GM12865 (cell line): ENCODE results near the gene MBD4.
A peak's percentile ranks its signal among the peaks of the same experiment; 100 is the strongest.
"Not testable (repeated sequence)": the region's sequence is repeated elsewhere in the genome, so short reads cannot be mapped to it uniquely, and the experiment has no call there.

Experiments used
- DNase-seq: peaks from one replicate; pipeline ENCODE4 v3.0.0; 2010; ENCODE audit warnings: low read depth
- H3K4me3 ChIP-seq: 2 replicates; pipeline ENCODE4 v1.5.1; 2011; ENCODE audit warnings: mild to moderate bottlenecking, low read depth, low read length, control low read depth
- CTCF ChIP-seq: IDR thresholded peaks from 2 replicates; pipeline ENCODE4 v1.5.1; 2011; ENCODE audit warnings: low read length, control low read depth, low read depth, inconsistent platforms; ENCODE audit not compliant: insufficient read depth; ENCODE audit errors: missing control alignments

Gene MBD4

GRCh38 chr3:129399895-129400357 lies 39.8 kb downstream of the MBD4 start:
- DNase-seq, result peak; percentile 58
- no peak for TF ChIP-seq CTCF

DNA sequence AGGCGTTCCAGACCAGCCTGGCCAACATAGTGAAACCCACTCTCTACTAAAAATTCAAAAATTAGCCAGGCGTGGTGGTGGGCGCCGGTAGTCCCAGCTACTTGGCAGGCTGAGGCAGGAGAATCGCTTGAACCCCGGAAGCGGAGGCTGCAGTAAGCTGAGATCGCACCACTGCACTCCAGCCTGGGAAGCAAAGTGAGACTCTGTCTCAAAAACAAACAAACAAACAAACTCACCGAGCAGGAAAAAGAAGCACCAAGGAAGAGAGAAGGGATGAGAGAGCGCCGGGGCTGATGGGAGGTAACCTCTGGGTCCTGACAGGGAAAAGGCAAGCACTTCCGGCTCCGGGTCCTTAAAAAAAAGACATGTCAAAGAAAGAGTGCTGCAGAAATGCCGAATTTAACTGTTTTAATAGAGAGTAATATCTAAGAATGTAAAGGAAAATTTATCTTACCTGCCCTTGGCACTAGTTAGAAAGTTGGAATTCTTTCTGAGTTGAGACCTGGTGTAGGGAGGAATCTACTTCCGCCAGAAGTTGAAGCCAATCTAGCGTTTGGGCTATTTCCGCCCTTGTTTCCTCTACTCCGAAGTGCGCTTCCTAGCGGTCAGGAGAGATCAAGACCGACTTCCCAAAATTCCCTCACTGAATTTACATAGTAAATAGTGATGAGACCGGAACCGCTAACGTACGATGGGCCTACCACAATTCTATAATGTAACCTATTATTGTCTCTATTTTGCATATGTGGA lies 40.4 kb downstream of the MBD4 start:
- peak; percentile 96 for DNase-seq
- H3K4me3 ChIP-seq, result peak overlapping the region; percentile 87
- TF ChIP-seq CTCF, result peak; percentile 84

More at GRCh38 chr3:129399895-129400357, 39.8 kb downstream of the MBD4 start:
- peak overlapping the region; percentile 87 for H3K4me3 ChIP-seq

DNA sequence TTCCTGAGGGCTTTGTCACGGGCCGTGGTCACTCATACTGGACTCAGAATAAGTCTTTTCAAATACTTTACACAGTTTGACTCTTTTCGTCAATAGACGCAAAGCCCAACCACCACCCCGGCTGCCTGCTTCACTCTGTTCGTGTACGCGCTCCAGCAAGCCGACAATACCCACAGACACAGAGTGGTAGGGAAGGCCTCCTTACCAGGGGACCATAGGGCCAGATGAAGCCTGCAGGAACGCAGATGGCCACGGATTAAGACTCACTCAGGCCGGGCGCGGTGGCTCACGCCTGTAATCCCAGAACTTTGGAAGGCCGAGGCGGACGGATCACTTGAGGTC lies 41.0 kb downstream of the MBD4 start:
- DNase-seq, result peak; percentile 26
- H3K4me3 ChIP-seq, result peak overlapping the region; percentile 87
- TF ChIP-seq CTCF, result no peak

GRCh38 chr3:129393760-129394564 lies 45.8 kb downstream of the MBD4 start:
- H3K4me3 ChIP-seq, result not testable (repeated sequence)

GRCh38 chr3:129393271-129393670 lies 46.5 kb downstream of the MBD4 start:
- no peak for TF ChIP-seq CTCF
- H3K4me3 ChIP-seq, result no peak overlapping the region
- no peak for DNase-seq

More at GRCh38 chr3:129393760-129394564, 45.8 kb downstream of the MBD4 start:
- DNase-seq, result not testable (repeated sequence)

DNA sequence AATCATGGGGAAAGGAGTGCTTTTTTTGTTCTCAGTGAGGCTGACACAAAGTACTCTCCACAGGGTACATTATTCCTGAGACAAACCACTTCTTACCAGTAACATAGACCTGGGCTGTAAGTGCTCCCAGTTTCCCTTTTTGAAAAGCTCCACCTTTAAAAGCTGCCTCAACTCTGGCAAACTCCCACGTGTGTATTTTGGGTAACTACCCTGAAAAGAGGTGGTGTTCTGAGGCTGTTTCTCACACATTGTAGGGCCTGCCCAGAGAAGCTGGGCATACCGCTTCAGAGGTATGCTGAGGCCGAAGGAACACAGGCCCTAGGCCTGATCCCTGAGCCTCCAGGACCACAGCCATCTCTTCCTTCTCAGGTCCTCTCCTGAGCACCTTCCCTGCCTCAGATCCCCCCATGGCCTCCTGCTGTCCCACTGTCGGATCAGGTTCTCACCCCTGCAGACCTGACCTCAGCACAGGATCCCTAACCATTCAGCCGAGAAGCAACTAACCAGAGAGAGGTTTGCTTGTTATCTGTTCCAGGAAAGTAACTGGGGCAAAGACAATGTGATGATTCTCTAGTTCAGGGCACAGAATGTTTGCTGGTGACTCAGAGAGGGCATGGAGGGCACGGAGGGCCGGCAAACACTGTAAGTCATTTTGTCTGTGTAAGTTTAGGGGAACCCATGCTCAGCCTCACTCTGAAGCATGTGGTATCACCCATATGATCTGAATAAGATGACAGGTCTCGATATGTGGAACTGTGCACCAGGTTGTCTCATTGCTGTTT lies 47.5 kb downstream of the MBD4 start:
- not testable (repeated sequence) for H3K4me3 ChIP-seq, DNase-seq

GRCh38 chr3:129391583-129391982 lies 48.2 kb downstream of the MBD4 start:
- H3K4me3 ChIP-seq, DNase-seq: not testable (repeated sequence)

- TF ChIP-seq CTCF, result no peak
- no peak for DNase-seq
- H3K4me3 ChIP-seq, result no peak overlapping the region
These were observed 50.2 kb downstream of the MBD4 start for GRCh38 chr3:129389572-129389937.

DNA sequence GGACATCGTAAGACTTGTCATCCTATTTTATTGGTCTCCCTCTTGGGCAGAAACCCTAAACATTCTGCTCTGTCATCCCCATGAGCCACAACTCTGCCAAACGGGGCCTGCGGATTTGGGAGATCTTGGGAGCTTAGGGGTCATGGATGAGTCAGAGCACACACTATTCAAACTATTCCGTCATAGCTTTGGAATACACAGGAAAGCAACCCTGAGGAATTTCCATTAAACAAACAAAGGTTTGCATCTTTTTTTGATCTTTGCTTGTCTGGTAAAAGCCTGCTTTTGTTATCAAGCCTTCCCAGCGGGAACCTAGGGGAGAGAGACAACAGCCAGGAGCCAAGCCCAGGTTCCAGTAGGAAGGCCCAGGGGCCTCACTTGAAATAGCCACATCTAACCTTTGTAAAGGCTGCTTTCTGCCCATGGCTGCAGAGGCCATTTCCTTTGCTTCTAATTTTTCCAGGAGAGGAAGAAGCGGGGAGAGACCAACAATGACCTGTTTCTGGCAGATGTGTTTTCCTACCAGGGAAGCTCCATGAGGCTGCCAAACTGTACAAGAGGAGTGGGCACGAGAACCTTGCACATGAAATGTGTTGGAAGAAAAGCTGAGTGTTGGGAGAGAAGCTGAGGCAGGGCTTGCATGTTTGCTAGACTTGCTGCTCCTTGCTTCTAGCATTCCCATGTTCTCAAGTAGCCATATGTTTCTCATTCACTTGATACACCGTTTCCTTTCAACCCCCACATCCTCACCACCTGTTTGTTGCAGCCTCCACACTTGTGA lies 50.8 kb downstream of the MBD4 start:
- not testable (repeated sequence) for DNase-seq, H3K4me3 ChIP-seq
